CD8-positive, alpha-beta memory T cell (primary cell): Measurements from ENCODE around the gene NHSL1. TPM values are rescaled to one million over a fixed set of nuclear protein-coding genes. Genes with fewer than 3 reads are reported as not detected.

Experiments used
- CTCF ChIA-PET: fragments of 350-600 bp; sonication (Branson Sonifier 250); formaldehyde crosslinking; loops from one replicate; lab custom pipeline; 2021; ENCODE audit warnings: antibody characterized with exemption; lab: Charles Lee
- POLR2A ChIA-PET: fragments of 350-600 bp; sonication (Branson Sonifier 250); formaldehyde crosslinking; loops from one replicate; lab custom pipeline; 2021; ENCODE audit warnings: antibody characterized with exemption; lab: Charles Lee
- DNase-seq, 5 donors: peaks; one replicate each; pipeline versions ENCODE4 v3.0.0 to v3.0.0-alpha.2; 2020 to 2022; ENCODE audit warnings: mixed read lengths in 1 of 5
- H3K27ac ChIP-seq: one replicate; pipeline ENCODE4 v1.7.0; 2013; ENCODE audit warnings: low read depth, mild to moderate bottlenecking, low read length, moderate library complexity
- H3K27me3 ChIP-seq: 2 replicates; pipeline ENCODE4 v1.7.0; 2013; ENCODE audit warnings: low read length, mild to moderate bottlenecking; ENCODE audit not compliant: insufficient read depth, poor library complexity, severe bottlenecking
- H3K36me3 ChIP-seq: 2 replicates; pipeline ENCODE4 v1.7.0; 2013; ENCODE audit warnings: mild to moderate bottlenecking, low read length, moderate library complexity; ENCODE audit not compliant: insufficient read depth
- H3K4me1 ChIP-seq: 2 replicates; pipeline ENCODE4 v1.7.0; 2013; ENCODE audit warnings: mild to moderate bottlenecking, low read length, moderate library complexity; ENCODE audit not compliant: insufficient read depth
- H3K4me3 ChIP-seq: 2 replicates; pipeline ENCODE4 v1.7.0; 2013; ENCODE audit warnings: mild to moderate bottlenecking, low read length
- H3K9me3 ChIP-seq: 2 replicates; pipeline ENCODE4 v1.7.0; 2013; ENCODE audit warnings: mild to moderate bottlenecking, low read length
- H3K27ac Mint-ChIP-seq, 8 donors: one replicate each; pipeline ENCODE4 v1.8.0; 2020 to 2021; ENCODE audit warnings: mixed read lengths in 8 of 8, mild to moderate bottlenecking in 6 of 8, inconsistent platforms in 3 of 8, moderate library complexity in 3 of 8
- H3K27me3 Mint-ChIP-seq, 2 donors: one replicate each; pipeline ENCODE4 v1.8.0; 2020 to 2021; ENCODE audit warnings: mixed read lengths in 2 of 2, mild to moderate bottlenecking in 1 of 2, moderate library complexity in 1 of 2
- H3K36me3 Mint-ChIP-seq, 3 donors: one replicate each; pipeline ENCODE4 v1.8.0; 2020 to 2021; ENCODE audit warnings: mixed read lengths in 3 of 3, inconsistent platforms in 1 of 3, mild to moderate bottlenecking in 1 of 3
- H3K4me1 Mint-ChIP-seq, 3 donors: one replicate each; pipeline ENCODE4 v1.8.0; 2020 to 2021; ENCODE audit warnings: mixed read lengths in 3 of 3, inconsistent platforms in 1 of 3, mild to moderate bottlenecking in 1 of 3
- H3K4me3 Mint-ChIP-seq, 7 donors: one replicate each; pipeline ENCODE4 v1.8.0; 2020 to 2021; ENCODE audit warnings: mixed read lengths in 7 of 7, mild to moderate bottlenecking in 6 of 7, moderate library complexity in 4 of 7, inconsistent platforms in 2 of 7
- H3K9me3 Mint-ChIP-seq, 5 donors: one replicate each; pipeline ENCODE4 v1.8.0; 2020 to 2022; ENCODE audit warnings: mixed read lengths in 5 of 5, mild to moderate bottlenecking in 3 of 5, moderate library complexity in 2 of 5, inconsistent platforms in 1 of 5
- polyA plus RNA-seq: library from polyadenylated mRNA; unstranded; fragments of 300-500 nt; fragmentation: Illumina TruSeq; gene quantifications from one replicate; pipeline ENCODE4 v1.2.3, GENCODE V29; 2021
- total RNA-seq, 2 experiments: library from RNA; stranded (reverse); gene quantifications; one replicate each; pipeline ENCODE4 v1.2.3, GENCODE V29; 2021

The NHSL1 gene
- total and polyA plus RNA-seq, 3 experiments from 2014 or later: 0.71 to 0.72 TPM; not detected in 1

GRCh38 chr6:138482816-138483215 is 16.5 kb downstream of the NHSL1 start:
- no peaks in the 10 kb centered on the region for H3K9me3 Mint-ChIP-seq
- H3K36me3 ChIP-seq: no peaks in the 10 kb centered on the region
- no peaks in the 10 kb centered on the region for H3K9me3 ChIP-seq
- peak overlapping the region in 1 of 8 donors; percentile 41 for H3K27ac Mint-ChIP-seq
- no peak overlapping the region for H3K4me3 ChIP-seq
- no peak for DNase-seq
- CTCF ChIA-PET: no interaction called here
- no peak overlapping the region for H3K4me3 Mint-ChIP-seq
- POLR2A ChIA-PET: no interaction called here
- H3K27me3 Mint-ChIP-seq: peaks cover 3 to 28% of the 10 kb centered on the region in 2 donors
- no peaks in the 10 kb centered on the region for H3K4me1 Mint-ChIP-seq
- H3K4me1 ChIP-seq: no peaks in the 10 kb centered on the region
- peaks cover 0 to 2% (median 0%) of the 10 kb centered on the region in 3 donors for H3K36me3 Mint-ChIP-seq
- H3K27me3 ChIP-seq: no peaks in the 10 kb centered on the region
- no peak overlapping the region for H3K27ac ChIP-seq

- H3K4me1 ChIP-seq: no peaks in the 10 kb centered on the region
- H3K27ac ChIP-seq: no peak overlapping the region
- no peak overlapping the region for H3K4me3 ChIP-seq
- no peaks in the 10 kb centered on the region for H3K4me1 Mint-ChIP-seq
- DNase-seq: no peak
- H3K36me3 Mint-ChIP-seq: peaks cover 0 to 2% (median 0%) of the 10 kb centered on the region in 3 donors
- peaks cover 3 to 16% of the 10 kb centered on the region in 2 donors for H3K27me3 Mint-ChIP-seq
- H3K9me3 ChIP-seq: no peaks in the 10 kb centered on the region
- no peak overlapping the region for H3K4me3 Mint-ChIP-seq
- no peak overlapping the region for H3K27ac Mint-ChIP-seq
- peaks cover 0 to 3% (median 0%) of the 10 kb centered on the region in 5 donors for H3K9me3 Mint-ChIP-seq
- H3K27me3 ChIP-seq: no peaks in the 10 kb centered on the region
- ChIA-PET POLR2A (no interaction called here), CTCF (no interaction called here)
- H3K36me3 ChIP-seq: no peaks in the 10 kb centered on the region
Observed at GRCh38 chr6:138480279-138480949, 18.9 kb downstream of the NHSL1 start.

- ChIA-PET CTCF (no interaction called here), POLR2A (no interaction called here)
- Mint-ChIP-seq H3K27ac (no peak overlapping the region), H3K27me3 (peaks cover 2 to 7% of the 10 kb centered on the region in 2 donors), H3K9me3 (peaks cover 0 to 3% (median 0%) of the 10 kb centered on the region in 5 donors), H3K4me3 (no peak overlapping the region), H3K4me1 (no peaks in the 10 kb centered on the region), H3K36me3 (peaks cover 0 to 2% (median 0%) of the 10 kb centered on the region in 3 donors)
- Histone ChIP-seq H3K4me3 (no peak overlapping the region), H3K36me3 (no peaks in the 10 kb centered on the region), H3K9me3 (no peaks in the 10 kb centered on the region), H3K27ac (no peak overlapping the region), H3K4me1 (no peaks in the 10 kb centered on the region), H3K27me3 (no peaks in the 10 kb centered on the region)
- DNase-seq: no peak
Observed at GRCh38 chr6:138477913-138478539, 21.3 kb downstream of the NHSL1 start.

GRCh38 chr6:138476116-138476515 is 23.2 kb downstream of the NHSL1 start:
- H3K27ac ChIP-seq: no peak overlapping the region
- H3K4me1 Mint-ChIP-seq: no peaks in the 10 kb centered on the region
- no peaks in the 10 kb centered on the region for H3K4me1 ChIP-seq
- peaks cover 2 to 8% of the 10 kb centered on the region in 2 donors for H3K27me3 Mint-ChIP-seq
- H3K36me3 ChIP-seq: no peaks in the 10 kb centered on the region
- H3K36me3 Mint-ChIP-seq: peaks cover 0 to 2% (median 0%) of the 10 kb centered on the region in 3 donors
- no peaks in the 10 kb centered on the region for H3K27me3 ChIP-seq
- H3K9me3 ChIP-seq: no peaks in the 10 kb centered on the region
- peaks cover 0 to 3% (median 0%) of the 10 kb centered on the region in 5 donors for H3K9me3 Mint-ChIP-seq
- H3K27ac Mint-ChIP-seq: no peak overlapping the region
- no peak overlapping the region for H3K4me3 Mint-ChIP-seq
- no peak for DNase-seq
- CTCF ChIA-PET: no interaction called here
- POLR2A ChIA-PET: no interaction called here
- H3K4me3 ChIP-seq: no peak overlapping the region

GRCh38 chr6:138473144-138473543 is 26.1 kb downstream of the NHSL1 start:
- H3K27me3 ChIP-seq: no peaks in the 10 kb centered on the region
- no peak for DNase-seq
- H3K4me3 Mint-ChIP-seq: no peak overlapping the region
- no peak overlapping the region for H3K4me3 ChIP-seq
- POLR2A ChIA-PET: no interaction called here
- H3K9me3 ChIP-seq: no peaks in the 10 kb centered on the region
- CTCF ChIA-PET: interaction anchor here (0.8 kb wide), 1 partner anchor 43 kb away, joined by 3 read pairs; no protein-coding TSS in a partner anchor
- H3K27ac ChIP-seq: no peak overlapping the region
- no peaks in the 10 kb centered on the region for H3K36me3 Mint-ChIP-seq
- H3K9me3 Mint-ChIP-seq: peaks cover 0 to 3% (median 0%) of the 10 kb centered on the region in 5 donors
- peaks cover 0 to 23% of the 10 kb centered on the region in 2 donors for H3K27me3 Mint-ChIP-seq
- H3K27ac Mint-ChIP-seq: no peak overlapping the region
- no peaks in the 10 kb centered on the region for H3K4me1 ChIP-seq
- no peaks in the 10 kb centered on the region for H3K36me3 ChIP-seq
- H3K4me1 Mint-ChIP-seq: no peaks in the 10 kb centered on the region

- H3K36me3 Mint-ChIP-seq: peaks cover 0 to 6% (median 0%) of the 10 kb centered on the region in 3 donors
Observed at GRCh38 chr6:138468320-138469015, 30.8 kb downstream of the NHSL1 start.

GRCh38 chr6:138467901-138468300 is 31.4 kb downstream of the NHSL1 start:
- H3K4me1 Mint-ChIP-seq: no peaks in the 10 kb centered on the region
- Histone ChIP-seq H3K27me3 (no peaks in the 10 kb centered on the region), H3K4me1 (no peaks in the 10 kb centered on the region), H3K9me3 (no peaks in the 10 kb centered on the region), H3K4me3 (no peak overlapping the region), H3K27ac (no peak overlapping the region), H3K36me3 (no peaks in the 10 kb centered on the region)
- peaks cover 0 to 23% of the 10 kb centered on the region in 2 donors for H3K27me3 Mint-ChIP-seq
- H3K36me3 Mint-ChIP-seq: peaks cover 0 to 6% (median 0%) of the 10 kb centered on the region in 3 donors
- POLR2A ChIA-PET: no interaction called here
- H3K27ac Mint-ChIP-seq: no peak overlapping the region
- H3K4me3 Mint-ChIP-seq: no peak overlapping the region
- no peak for DNase-seq
- no peaks in the 10 kb centered on the region for H3K9me3 Mint-ChIP-seq
- CTCF ChIA-PET: no interaction called here

More at GRCh38 chr6:138468320-138469015, 30.8 kb downstream of the NHSL1 start:
- Histone ChIP-seq H3K4me3 (no peak overlapping the region), H3K4me1 (no peaks in the 10 kb centered on the region), H3K27ac (no peak overlapping the region), H3K27me3 (no peaks in the 10 kb centered on the region), H3K36me3 (no peaks in the 10 kb centered on the region), H3K9me3 (no peaks in the 10 kb centered on the region)
- ChIA-PET POLR2A (no interaction called here), CTCF (no interaction called here)
- peaks cover 0 to 23% of the 10 kb centered on the region in 2 donors for H3K27me3 Mint-ChIP-seq
- H3K4me1 Mint-ChIP-seq: no peaks in the 10 kb centered on the region
- DNase-seq: no peak
- no peaks in the 10 kb centered on the region for H3K9me3 Mint-ChIP-seq
- H3K4me3 Mint-ChIP-seq: no peak overlapping the region
- no peak overlapping the region for H3K27ac Mint-ChIP-seq
